ENCODE results near the gene C4BPA.

DNA sequence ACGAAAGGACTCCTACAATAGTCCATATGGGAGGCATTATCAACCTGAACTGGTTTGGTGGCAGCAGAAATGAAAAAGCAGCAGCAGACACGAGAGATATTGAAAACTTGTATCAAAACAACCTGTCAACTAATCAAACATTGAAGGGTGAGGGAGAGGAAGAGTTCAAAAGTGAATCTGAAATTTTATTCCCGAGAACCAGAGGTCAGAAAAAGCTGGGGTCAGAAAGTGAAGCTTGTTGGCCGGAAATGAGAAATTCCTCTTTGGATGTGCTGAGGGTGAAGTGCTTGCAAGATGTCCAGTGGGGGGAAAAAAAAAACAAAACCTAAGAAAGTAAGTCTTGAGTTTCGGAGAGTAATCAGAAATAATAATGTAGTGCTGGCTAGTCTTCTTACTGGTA lies 1.9 kb upstream of the C4BPA start:
- no peak for TF ChIP-seq SP1 (IDR thresholded peaks at IDR 0.05)
- no peak for TF ChIP-seq BHLHE40 (IDR thresholded peaks at IDR 0.05; ENCODE audit: borderline replicate concordance)
- TF ChIP-seq ARNT (IDR thresholded peaks at IDR 0.05) = no peak
- no peak for TF ChIP-seq PKNOX1 (IDR thresholded peaks at IDR 0.05)
